Mucosa of rectum (tissue), 2 donors: ENCODE results near the gene HJV.
A peak's percentile ranks its signal among the peaks of the same experiment; 100 is the strongest.
"Not testable (repeated sequence)": the region's sequence is repeated elsewhere in the genome, so short reads cannot be mapped to it uniquely, and the experiment has no call there.

ENCODE experiments used
- H3K27ac ChIP-seq, 2 donors: one replicate each; pipeline ENCODE4 v1.7.0; 2013; ENCODE audit warnings: inconsistent platforms in 2 of 2, low read depth in 2 of 2, low read length in 2 of 2
- H3K27me3 ChIP-seq, 2 donors: one replicate each; pipeline ENCODE4 v1.7.0; 2013; ENCODE audit warnings: low read length in 2 of 2; ENCODE audit not compliant: control insufficient read depth in 2 of 2, insufficient read depth in 2 of 2
- H3K36me3 ChIP-seq, 2 donors: one replicate each; pipeline ENCODE4 v1.7.0; 2013; ENCODE audit warnings: low read length in 2 of 2; ENCODE audit not compliant: control insufficient read depth in 2 of 2, insufficient read depth in 2 of 2
- H3K4me1 ChIP-seq, 2 donors: one replicate each; pipeline ENCODE4 v1.7.0; 2013; ENCODE audit warnings: low read length in 2 of 2, mild to moderate bottlenecking in 1 of 2; ENCODE audit not compliant: control insufficient read depth in 2 of 2, insufficient read depth in 2 of 2
- H3K4me3 ChIP-seq, 2 donors: one replicate each; pipeline ENCODE4 v1.7.0; 2013; ENCODE audit warnings: low read length in 2 of 2
- H3K9ac ChIP-seq, 2 donors: one replicate each; pipeline ENCODE4 v1.7.0; 2013; ENCODE audit warnings: low read length in 2 of 2, low read depth in 1 of 2, mild to moderate bottlenecking in 1 of 2
- H3K9me3 ChIP-seq, 2 donors: one replicate each; pipeline ENCODE4 v1.7.0; 2013; ENCODE audit warnings: low read length in 2 of 2; ENCODE audit not compliant: control insufficient read depth in 2 of 2
- donor health status: healthy.
- donor health status: Normal muscosa, but diverticular disease.

HJV gene

GRCh38 chr1:146036965-146037646, 15.6 kb upstream of the HJV start:
- Histone ChIP-seq H3K27ac (peak overlapping the region; percentile 89 to 91), H3K9me3 (no peaks in the 10 kb centered on the region), H3K9ac (peak overlapping the region; percentile 83 to 93), H3K4me1 (peaks cover 5 to 23% of the 10 kb centered on the region in 2 donors), H3K36me3 (no peaks in the 10 kb centered on the region), H3K4me3 (peak overlapping the region; percentile 82 to 91), H3K27me3 (no peaks in the 10 kb centered on the region)

DNA sequence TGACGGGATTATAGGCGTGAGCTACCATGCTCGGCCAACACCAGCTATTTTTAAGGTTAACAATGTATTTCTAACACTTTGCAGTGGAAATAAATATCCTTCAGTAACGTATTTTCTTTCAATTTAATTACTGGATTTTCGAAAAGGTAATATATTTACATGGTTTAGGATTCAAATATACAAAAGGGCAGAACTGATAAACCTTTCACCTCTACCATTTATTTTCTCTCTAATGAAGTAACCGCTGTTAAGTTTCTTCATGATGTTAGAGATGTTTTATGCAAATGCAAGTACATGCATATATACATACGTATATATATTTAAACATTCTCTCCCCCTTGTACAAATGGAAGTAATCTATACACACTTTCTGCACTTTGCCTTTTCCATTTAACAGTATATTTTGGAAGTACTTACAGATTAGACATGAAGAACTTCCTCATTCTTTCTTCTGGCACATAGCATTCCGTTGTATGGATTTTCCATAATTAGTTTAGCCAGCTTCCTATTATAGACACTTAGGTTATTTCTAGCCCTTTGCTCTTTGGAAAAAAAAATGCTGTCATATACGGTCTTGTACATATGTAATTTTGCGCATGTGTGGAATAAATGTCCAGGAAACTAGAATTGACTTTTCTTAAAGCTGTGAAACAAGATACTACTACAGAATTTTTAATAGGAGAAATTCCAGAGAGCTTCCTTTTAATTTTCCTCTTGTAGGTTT, 14.9 kb upstream of the HJV start:
- no peaks in the 10 kb centered on the region for H3K27me3 ChIP-seq
- no peaks in the 10 kb centered on the region for H3K36me3 ChIP-seq
- H3K9me3 ChIP-seq: no peaks in the 10 kb centered on the region
- peak overlapping the region; percentile 89 to 91 for H3K27ac ChIP-seq
- peak overlapping the region; percentile 45 to 82 for H3K4me3 ChIP-seq
- peaks cover 5 to 23% of the 10 kb centered on the region in 2 donors for H3K4me1 ChIP-seq
- H3K9ac ChIP-seq: peak overlapping the region; percentile 5 to 83

DNA sequence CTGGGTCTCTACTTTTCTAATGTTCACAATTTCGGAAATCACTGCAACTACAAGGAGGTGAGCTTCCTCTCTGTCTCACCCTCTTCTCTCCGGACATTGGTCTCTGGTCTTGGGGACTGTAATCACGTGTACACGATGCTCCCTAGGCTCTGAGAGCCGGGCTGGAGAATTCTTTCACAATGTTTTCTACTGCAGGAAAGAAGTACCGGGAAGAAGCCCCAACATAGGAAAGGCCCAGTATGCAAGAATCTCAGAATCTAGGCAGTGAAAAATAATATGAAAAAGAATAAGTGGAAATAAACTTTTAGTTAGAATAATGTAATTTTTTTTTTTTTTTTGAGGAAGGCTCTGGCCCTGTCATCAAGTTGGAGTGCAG, 13.5 kb upstream of the HJV start:
- no peaks in the 10 kb centered on the region for H3K36me3 ChIP-seq
- H3K27me3 ChIP-seq: no peaks in the 10 kb centered on the region
- peak overlapping the region in 1 of 2 donors; percentile 14 for H3K9ac ChIP-seq
- H3K27ac ChIP-seq: no peak overlapping the region
- peaks cover 5 to 23% of the 10 kb centered on the region in 2 donors for H3K4me1 ChIP-seq
- peak overlapping the region; percentile 44 to 82 for H3K4me3 ChIP-seq
- no peaks in the 10 kb centered on the region for H3K9me3 ChIP-seq

- H3K36me3 ChIP-seq: no peaks in the 10 kb centered on the region
- H3K9ac ChIP-seq: no peak overlapping the region
- no peaks in the 10 kb centered on the region for H3K9me3 ChIP-seq
- peaks cover 2 to 17% of the 10 kb centered on the region in 2 donors for H3K4me1 ChIP-seq
- no peak overlapping the region for H3K27ac ChIP-seq
- no peak overlapping the region for H3K4me3 ChIP-seq
- H3K27me3 ChIP-seq: no peaks in the 10 kb centered on the region
Observed at GRCh38 chr1:146032631-146033219, 11.2 kb upstream of the HJV start.

DNA sequence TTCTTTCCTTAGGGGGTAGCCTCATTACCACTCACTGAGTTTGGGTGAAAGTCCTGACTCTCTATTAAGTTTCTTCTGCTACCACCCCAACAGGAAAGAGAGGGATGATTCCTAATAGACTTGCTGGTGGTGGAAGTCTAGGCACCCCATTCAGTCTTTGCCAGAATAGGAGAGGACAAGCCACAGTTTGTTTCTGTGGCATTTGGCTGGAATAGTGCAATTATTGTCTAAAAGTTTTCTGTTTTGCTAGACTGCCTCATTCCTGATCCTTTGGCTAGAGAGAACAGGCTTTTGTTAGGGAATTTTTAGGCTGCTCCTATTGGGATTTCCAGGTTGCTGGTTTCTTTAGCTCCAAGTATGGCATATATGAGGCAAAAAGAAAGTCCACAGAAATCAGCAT, 9.9 kb upstream of the HJV start:
- no peak overlapping the region for H3K27ac ChIP-seq
- no peak overlapping the region for H3K9ac ChIP-seq
- H3K4me1 ChIP-seq: peaks cover 2 to 8% of the 10 kb centered on the region in 2 donors
- no peaks in the 10 kb centered on the region for H3K27me3 ChIP-seq
- H3K9me3 ChIP-seq: no peaks in the 10 kb centered on the region
- no peaks in the 10 kb centered on the region for H3K36me3 ChIP-seq
- no peak overlapping the region for H3K4me3 ChIP-seq

DNA sequence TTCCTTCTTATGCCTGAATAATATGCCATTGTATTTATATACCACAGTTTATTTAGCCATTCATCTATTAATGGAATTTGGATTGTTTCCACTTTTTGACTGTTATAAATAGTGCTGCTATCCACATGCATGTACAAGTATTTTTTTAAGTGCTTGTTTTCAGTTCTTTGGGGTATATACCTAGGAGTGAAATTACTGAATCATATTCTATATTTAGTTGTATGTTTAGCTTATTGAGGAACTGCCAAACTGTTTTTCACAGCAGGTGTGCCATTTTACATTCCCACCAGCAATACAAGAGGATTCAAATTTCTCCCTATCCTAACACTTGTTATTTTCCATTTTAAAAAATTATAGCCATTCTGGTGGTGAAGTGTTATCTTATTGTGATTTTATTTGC, 7.6 kb upstream of the HJV start:
- Histone ChIP-seq H3K27me3 (peaks cover 0 to 6% of the 10 kb centered on the region in 2 donors), H3K36me3 (no peaks in the 10 kb centered on the region), H3K9ac (no peak overlapping the region), H3K4me3 (no peak overlapping the region), H3K27ac (no peak overlapping the region), H3K4me1 (no peaks in the 10 kb centered on the region), H3K9me3 (no peaks in the 10 kb centered on the region)

GRCh38 chr1:146026650-146027049, 5.1 kb upstream of the HJV start:
- not testable (repeated sequence) for H3K4me1 ChIP-seq, H3K9ac ChIP-seq, H3K9me3 ChIP-seq, H3K27me3 ChIP-seq, H3K36me3 ChIP-seq, H3K27ac ChIP-seq, H3K4me3 ChIP-seq

GRCh38 chr1:146025787-146026495, 4.4 kb upstream of the HJV start:
- H3K27ac ChIP-seq: not testable (repeated sequence)

GRCh38 chr1:146022403-146023127, 1.0 kb upstream of the HJV start:
- no peaks in the 10 kb centered on the region for H3K9me3 ChIP-seq
- no peak overlapping the region for H3K9ac ChIP-seq
- H3K36me3 ChIP-seq: no peaks in the 10 kb centered on the region
- peaks cover 14 to 38% of the 10 kb centered on the region in 2 donors for H3K27me3 ChIP-seq
- no peak overlapping the region for H3K27ac ChIP-seq
- H3K4me1 ChIP-seq: no peaks in the 10 kb centered on the region
- H3K4me3 ChIP-seq: no peak overlapping the region

More at GRCh38 chr1:146025787-146026495, 4.4 kb upstream of the HJV start:
- not testable (repeated sequence) for H3K4me1 ChIP-seq, H3K9ac ChIP-seq, H3K9me3 ChIP-seq, H3K4me3 ChIP-seq, H3K36me3 ChIP-seq
- H3K27me3 ChIP-seq: peaks cover 3 to 11% of the 10 kb centered on the region in 2 donors
